Measurements from ENCODE around the gene CFAP90. TPM values are rescaled to one million over a fixed set of nuclear protein-coding genes. Genes with fewer than 3 reads are reported as not detected.

CFAP90 gene
- total and polyA plus RNA-seq, 2 of the 8 experiments (the other 6 are each of a cell fraction or from before 2014, with no cell fraction given), result 0.39 to 0.92 TPM

DNA sequence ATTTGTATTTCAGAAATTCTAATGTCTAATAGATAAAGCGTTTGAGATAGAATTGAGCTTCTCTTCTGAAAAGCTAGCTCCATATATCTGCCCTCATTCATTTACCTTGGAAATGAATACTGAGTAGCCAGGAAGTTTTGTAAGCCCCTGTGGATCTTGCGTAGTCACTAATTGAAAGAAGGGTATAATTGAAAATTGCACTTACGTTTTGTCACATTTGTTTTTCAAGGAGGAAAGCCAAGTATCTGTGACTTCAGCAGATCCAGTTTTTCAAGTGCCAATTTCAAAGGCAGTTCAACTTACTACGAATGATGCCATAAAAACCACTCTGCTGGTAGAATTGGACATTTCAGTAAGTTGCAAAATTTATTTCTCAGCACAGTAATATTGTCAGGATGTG, 32.0 kb upstream of the CFAP90 start:
- CTCF ChIA-PET (ENCODE audit: partially characterized antibody), result interaction anchor here (1.3 kb wide), 1 partner anchor 13 kb away, joined by 4 read pairs; no protein-coding TSS in a partner anchor
- no peaks in the 10 kb centered on the region for H3K9me3 ChIP-seq (ENCODE audit: insufficient read depth in 2 of 2, low read depth in 1 of 2, low read length in 1 of 2)
- H3K27me3 ChIP-seq (replicated peaks in 1 of 4; ENCODE audit: control insufficient read depth in 3 of 4, extremely low read depth in 1 of 4, insufficient read depth in 3 of 4, low read length in 3 of 4), result no peaks in the 10 kb centered on the region
- H4K91ac ChIP-seq (replicated peaks; ENCODE audit: insufficient read length, low read length), result no peak overlapping the region
- H2BK5ac ChIP-seq (ENCODE audit: low read depth, low read length), result no peak overlapping the region
- no peak overlapping the region for H3K18ac ChIP-seq (ENCODE audit: extremely low read depth, low read length)
- no peak overlapping the region for H3K14ac ChIP-seq (ENCODE audit: insufficient read length)
- H3K79me2 ChIP-seq (ENCODE audit: control insufficient read depth in 1 of 2, insufficient read depth in 2 of 2, low read length in 2 of 2), result peaks cover 3 to 6% of the 10 kb centered on the region in 2 experiments; a peak in 2 of 4 replicates
- H3K36me3 ChIP-seq (ENCODE audit: control insufficient read depth in 2 of 4, insufficient read depth in 4 of 4, low read length in 3 of 4), result peaks cover 16 to 70% (median 39%) of the 10 kb centered on the region in 4 experiments
- no peak overlapping the region for H2BK15ac ChIP-seq (ENCODE audit: low read length)
- H3K9ac ChIP-seq (replicated peaks in 1 of 4; ENCODE audit: extremely low read depth in 1 of 4, low read depth in 3 of 4, low read length in 3 of 4), result no peak overlapping the region
- no peak overlapping the region for H3K23ac ChIP-seq (ENCODE audit: insufficient read length)
- H4K20me1 ChIP-seq (replicated peaks in 1 of 2; ENCODE audit: control insufficient read depth in 1 of 2, insufficient read depth in 2 of 2, low read length in 2 of 2), result peaks cover 2 to 11% of the 10 kb centered on the region in 2 experiments
- H2BK20ac ChIP-seq (ENCODE audit: low read length), result no peak overlapping the region
- H3K4me3 ChIP-seq (ENCODE audit: extremely low read depth in 1 of 4, insufficient read depth in 2 of 4, low read depth in 3 of 4, low read length in 4 of 4), result no peak overlapping the region
- H2AK5ac ChIP-seq (ENCODE audit: low read depth, low read length), result no peak overlapping the region
- 0 out of 2 replicates have a peak, but pooled peaks cover 3% of the 10 kb centered on the region for H3K79me1 ChIP-seq (ENCODE audit: low read depth, low read length)
- H4K5ac ChIP-seq (ENCODE audit: insufficient read length, low read depth, low read length), result no peak overlapping the region
- H3K56ac ChIP-seq (replicated peaks; ENCODE audit: insufficient read length, low read depth, low read length), result no peak overlapping the region
- H3K27ac ChIP-seq (ENCODE audit: low read depth, low read length), result no peak overlapping the region
- DNase-seq (ENCODE audit: low read depth in 1 of 2, low spot score in 2 of 2), result no peak
- H3K4me1 ChIP-seq (replicated peaks in 1 of 4; ENCODE audit: control insufficient read depth in 3 of 4, insufficient read depth in 4 of 4, low read length in 3 of 4), result no peaks in the 10 kb centered on the region
- no peak overlapping the region for H3K4me2 ChIP-seq (ENCODE audit: insufficient read depth in 1 of 2, low read depth in 2 of 2, low read length in 2 of 2)
- H2BK12ac ChIP-seq (ENCODE audit: low read depth, low read length), result no peak overlapping the region
- H4K8ac ChIP-seq (ENCODE audit: extremely low read depth, insufficient read depth, low read length), result no peak overlapping the region
- H3K4ac ChIP-seq (replicated peaks; ENCODE audit: insufficient read length, low read depth, low read length), result no peak overlapping the region
- 95% methylated on average over 4 of the region's 4 CpGs; no CpG with 5 or more reads in 1 of the 2 experiments for WGBS, 2 experiments (ENCODE audit: extremely low coverage in 1 of 2, insufficient coverage in 1 of 2, insufficient read length in 1 of 2, insufficient replicate concordance in 2 of 2, low coverage in 1 of 2, low lambda C conversion rate in 2 of 2, missing lambda C conversion rate in 1 of 2)
- FAIRE-seq, result no peak
- H2BK120ac ChIP-seq (replicated peaks; ENCODE audit: low read depth, low read length), result no peak overlapping the region
- H2AFZ ChIP-seq (ENCODE audit: low read length), result no peak overlapping the region
- POLR2A ChIA-PET (ENCODE audit: partially characterized antibody), result no interaction called here
- no peaks in the 10 kb centered on the region for H3K23me2 ChIP-seq (ENCODE audit: low read depth, low read length)
- TF ChIP-seq GTF2F1 (IDR thresholded peaks at IDR 0.05; ENCODE audit: borderline replicate concordance, low read depth, low read length) (no peak), MAFK (IDR thresholded peaks at IDR 0.05; ENCODE audit: low read depth, low read length) (no peak), TAF7 (optimal IDR thresholded peaks at IDR 0.05; ENCODE audit: borderline replicate concordance, low read depth, low read length) (no peak), POU5F1 (IDR thresholded peaks at IDR 0.05; ENCODE audit: low read depth, low read length) (no peak), CREB1 (IDR thresholded peaks at IDR 0.05) (no peak), EP300 (IDR thresholded peaks at IDR 0.05; ENCODE audit: borderline replicate concordance in 1 of 2, low read depth in 2 of 2, low read length in 2 of 2) (no peak), NANOG (IDR thresholded peaks at IDR 0.05; ENCODE audit: insufficient read depth, low read depth, low read length, poor library complexity, severe bottlenecking) (no peak), BACH1 (IDR thresholded peaks at IDR 0.05; ENCODE audit: low read length) (no peak), EZH2 (IDR thresholded peaks at IDR 0.05; ENCODE audit: low read depth, low read length, severe bottlenecking) (no peak), SRF (IDR thresholded peaks at IDR 0.05; ENCODE audit: low read depth, low read length) (no peak), TBP (IDR thresholded peaks at IDR 0.05; ENCODE audit: low read depth, low read length) (no peak), TAF1 (IDR thresholded peaks at IDR 0.05; ENCODE audit: low read depth, low read length) (no peak), CBX8 (IDR thresholded peaks at IDR 0.05; ENCODE audit: borderline replicate concordance, low read depth, low read length) (no peak), NRF1 (IDR thresholded peaks at IDR 0.05; ENCODE audit: low read depth, low read length) (no peak), CTBP2 (IDR thresholded peaks at IDR 0.05; ENCODE audit: borderline replicate concordance, insufficient read depth, insufficient read length, low read length) (no peak)
